GM12878 (cell line): ENCODE results near the gene LDLRAD4. TPM values are rescaled to one million over a fixed set of nuclear protein-coding genes. Genes with fewer than 3 reads are reported as not detected.

ENCODE experiments used
- ATAC-seq: fragments of 200-7000 bp; cut with Tn5 transposase; 3 replicates; pipeline ENCODE4 v1.9.1; 2020; ENCODE audit warnings: mild to moderate bottlenecking, moderate library complexity
- BruUV-seq: library from RNA; stranded (reverse); fragments of 400-500 nt; replicated peaks from 2 replicates; lab custom pipeline; 2021; lab: Mats Ljungman, UMichigan
- CTCF ChIA-PET: fragments of 300-600 bp; sonication (Branson Sonifier 250); formaldehyde crosslinking; extraction: SDS; loops from one replicate; lab custom pipeline; 2021; ENCODE audit warnings: inconsistent platforms; lab: Yijun Ruan, JAX
- POLR2A ChIA-PET: fragments of 350-600 bp; formaldehyde crosslinking; extraction: SDS; loops from one replicate; lab custom pipeline; 2021; ENCODE audit warnings: inconsistent platforms; lab: Charles Lee
- RAD21 ChIA-PET: fragments of 300-600 bp; sonication (Branson Sonifier 250); formaldehyde crosslinking; loops from one replicate; lab custom pipeline; 2023; ENCODE audit warnings: antibody characterized with exemption; ENCODE audit not compliant: unreplicated experiment; lab: Charles Lee
- SMC1A ChIA-PET: fragments of 300-600 bp; sonication (Branson Sonifier 250); formaldehyde crosslinking; loops from one replicate; lab custom pipeline; 2023; ENCODE audit not compliant: unreplicated experiment, uncharacterized antibody; lab: Charles Lee
- DNase-seq: peaks from one replicate; pipeline ENCODE4 v3.0.0-alpha.2; 2011; ENCODE audit warnings: low read depth, low spot score
- FAIRE-seq: peaks from 3 replicates; lab custom pipeline; 2011; peaks lifted over from hg19 to GRCh38; lab: Jason Lieb, UNC
- H2AFZ ChIP-seq: 2 replicates; pipeline ENCODE4 v1.6.0; 2011; ENCODE audit warnings: low read depth, low read length, control low read depth; ENCODE audit not compliant: control insufficient read depth
- H3K27ac ChIP-seq: 2 replicates; pipeline ENCODE4 v1.5.1; 2011; ENCODE audit warnings: control low read depth; ENCODE audit not compliant: control insufficient read depth, insufficient read depth
- H3K27me3 ChIP-seq, 2 experiments: replicated peaks in 1 of 2; 2 replicates each; pipeline versions ENCODE4 v1.6.0 to v1.6.1; 2011; ENCODE audit warnings: low read length in 1 of 2; ENCODE audit not compliant: control insufficient read depth in 2 of 2, insufficient read depth in 2 of 2
- H3K36me3 ChIP-seq, 2 experiments: 2 replicates each; pipeline ENCODE4 v1.5.1; 2011; ENCODE audit warnings: low read length in 1 of 2; ENCODE audit not compliant: control insufficient read depth in 2 of 2, insufficient read depth in 2 of 2
- H3K4me1 ChIP-seq: 2 replicates; pipeline ENCODE4 v1.6.1; 2011; ENCODE audit warnings: mild to moderate bottlenecking, low read length, moderate library complexity, mixed read lengths; ENCODE audit not compliant: control insufficient read depth, insufficient read depth
- H3K4me2 ChIP-seq: 2 replicates; pipeline ENCODE4 v1.6.0; 2011; ENCODE audit warnings: control low read depth; ENCODE audit not compliant: control insufficient read depth, insufficient read depth
- H3K4me3 ChIP-seq: fragments of 200-600 bp; sonication (generic); 2 replicates; pipeline ENCODE4 v1.5.1; 2016
- H3K79me2 ChIP-seq: 2 replicates; pipeline ENCODE4 v1.6.0; 2011; ENCODE audit warnings: low read length; ENCODE audit not compliant: control insufficient read depth, insufficient read depth
- H3K9ac ChIP-seq: 2 replicates; pipeline ENCODE4 v1.8.0; 2011; ENCODE audit warnings: low read length, control low read depth, mixed read lengths; ENCODE audit not compliant: control insufficient read depth, insufficient read depth
- H3K9me3 ChIP-seq: replicated peaks from 3 replicates; pipeline ENCODE4 v1.5.1; 2011; ENCODE audit warnings: mild to moderate bottlenecking, low read length; ENCODE audit not compliant: control insufficient read depth, insufficient read depth
- H4K20me1 ChIP-seq: 2 replicates; pipeline ENCODE4 v1.6.0; 2011; ENCODE audit not compliant: control insufficient read depth, insufficient read depth
- BHLHE40 ChIP-seq, 2 experiments: fragments of 450-650 bp in 1 of 2; IDR thresholded peaks; 2 replicates each; pipeline ENCODE4 v1.6.1; 2011 to 2017; ENCODE audit warnings: low read depth in 2 of 2, borderline replicate concordance in 1 of 2, improper control_type of control experiment in 1 of 2, low read length in 1 of 2, mild to moderate bottlenecking in 1 of 2
- CBFB ChIP-seq: IDR thresholded peaks from 2 replicates; pipeline ENCODE4 v1.6.1; 2016; ENCODE audit warnings: antibody characterized with exemption, low read depth
- CHD1 ChIP-seq: IDR thresholded peaks from 2 replicates; pipeline ENCODE4 v1.6.1; 2012; ENCODE audit warnings: low read depth, low read length, improper control_type of control experiment
- DPF2 ChIP-seq: fragments of 450-650 bp; IDR thresholded peaks from 2 replicates; pipeline ENCODE4 v1.6.1; 2017; ENCODE audit warnings: mild to moderate bottlenecking
- EP300 ChIP-seq, 2 experiments: fragments of 150-350 bp in 1 of 2; IDR thresholded peaks; 2 replicates each; pipeline ENCODE4 v1.6.1; 2011 to 2012; ENCODE audit warnings: low read depth in 2 of 2, low read length in 2 of 2, borderline replicate concordance in 1 of 2, improper control_type of control experiment in 1 of 2, inconsistent platforms in 1 of 2; ENCODE audit not compliant: control insufficient read depth in 1 of 2
- HCFC1 ChIP-seq: fragments of 150-350 bp; IDR thresholded peaks from 2 replicates; pipeline ENCODE4 v1.6.1; 2014; ENCODE audit warnings: low read length
- HDAC2 ChIP-seq: fragments of 200-600 bp; sonication (generic); IDR thresholded peaks from 2 replicates; pipeline ENCODE4 v1.6.1; 2017
- PAX8 ChIP-seq: fragments of 450-650 bp; IDR thresholded peaks from 2 replicates; pipeline ENCODE4 v1.6.1; 2017; ENCODE audit warnings: mild to moderate bottlenecking, moderate library complexity
- POLR2AphosphoS5 ChIP-seq: IDR thresholded peaks from 2 replicates; pipeline ENCODE4 v1.6.1; 2011; ENCODE audit warnings: mild to moderate bottlenecking, low read length, inconsistent platforms
- RFX5 ChIP-seq: IDR thresholded peaks from 2 replicates; pipeline ENCODE4 v1.6.1; 2011; ENCODE audit warnings: low read depth, low read length, improper control_type of control experiment
- RUNX3 ChIP-seq: IDR thresholded peaks from 2 replicates; pipeline ENCODE4 v1.6.1; 2012; ENCODE audit warnings: low read length, inconsistent platforms
- SMAD1 ChIP-seq: fragments of 450-650 bp; IDR thresholded peaks from 2 replicates; pipeline ENCODE4 v1.6.1; 2018; ENCODE audit warnings: mild to moderate bottlenecking, low read depth; ENCODE audit not compliant: partially characterized antibody
- SMARCA5 ChIP-seq: fragments of 450-650 bp; IDR thresholded peaks from 2 replicates; pipeline ENCODE4 v1.6.1; 2017; ENCODE audit warnings: mild to moderate bottlenecking
- SREBF1 ChIP-seq: IDR thresholded peaks from 2 replicates; pipeline ENCODE4 v1.6.1; 2012; ENCODE audit warnings: mild to moderate bottlenecking, low read length
- TAF1 ChIP-seq: IDR thresholded peaks from 2 replicates; pipeline ENCODE4 v1.6.1; 2011; ENCODE audit warnings: mild to moderate bottlenecking, low read depth, low read length, borderline replicate concordance
- YY1 ChIP-seq: IDR thresholded peaks from 2 replicates; pipeline ENCODE4 v1.6.1; 2011; ENCODE audit warnings: low read depth, mild to moderate bottlenecking, low read length
- ZNF24 ChIP-seq: fragments of 450-650 bp; IDR thresholded peaks from 2 replicates; pipeline ENCODE4 v1.6.1; 2017; ENCODE audit warnings: antibody characterized with exemption, mild to moderate bottlenecking
- WGBS: methylation state at CpG from one replicate; pipeline ENCODE4 v1.1.6; 2016; ENCODE audit warnings: low lambda C conversion rate; ENCODE audit not compliant: insufficient replicate concordance, insufficient coverage; ENCODE audit errors: missing lambda C conversion rate; 5-methylcytosine and 5-hydroxymethylcytosine counted together
- in situ Hi-C: fragments of 300-500 bp; cut with MboI; formaldehyde crosslinking; loops from 9 replicates; pipeline ENCODE4 v1.14.3; 2018; ENCODE audit warnings: mixed read lengths
- intact Hi-C: fragments of 100-400 bp; cut with micrococcal nuclease; formaldehyde crosslinking; loops from one replicate; pipeline ENCODE4 v1.14.2; 2022; ENCODE audit not compliant: unreplicated experiment
- polyA plus RNA-seq, 11 experiments: library from polyadenylated mRNA; depleted of rRNA in 4 of 11; unstranded in 6 of 11; stranded (reverse) in 5 of 11; fragments of >200 nt; fragmentation: Nextera tagmentation in 4 of 11; fragmentation: Illumina TruSeq in 1 of 11; extraction: Ambion mirVana in 4 of 11; extraction: Trizol in 1 of 11; gene quantifications; 1 replicate in 1 of 11; 2 replicates in 10 of 11; pipeline versions ENCODE4 v1.2.1 to v1.2.3, GENCODE V29; 2011 to 2016; ENCODE audit warnings: inconsistent platforms in 2 of 11, missing spikeins in 2 of 11, low read depth in 1 of 11
- total RNA-seq, 4 experiments: library from RNA; depleted of rRNA in 3 of 4; stranded (reverse); fragments of >200 nt in 3 of 4; fragmentation: Illumina TruSeq in 1 of 4; extraction: Trizol in 1 of 4; gene quantifications; 2 replicates each; pipeline versions ENCODE4 v1.2.1 to v1.2.3, GENCODE V29; 2013 to 2021
- TF ChIP-seq, protein P1 (sequence below): IDR thresholded peaks from 2 replicates; pipeline ENCODE4 v1.6.1; 2012; ENCODE audit warnings: improper control_type of control experiment, low read depth, low read length; ENCODE audit not compliant: insufficient replicate concordance
- TF ChIP-seq, protein P2 (sequence below): IDR thresholded peaks from 2 replicates; pipeline ENCODE4 v1.6.1; 2011; ENCODE audit warnings: low read depth, mild to moderate bottlenecking, low read length, moderate library complexity, borderline replicate concordance; ENCODE audit errors: extremely low read depth

LDLRAD4 gene
- total and polyA plus RNA-seq, 10 of the 15 experiments (the other 5 are each of a cell fraction or from before 2014, with no cell fraction given) = 2.7 to 16.8 (median 11.2) TPM

DNA sequence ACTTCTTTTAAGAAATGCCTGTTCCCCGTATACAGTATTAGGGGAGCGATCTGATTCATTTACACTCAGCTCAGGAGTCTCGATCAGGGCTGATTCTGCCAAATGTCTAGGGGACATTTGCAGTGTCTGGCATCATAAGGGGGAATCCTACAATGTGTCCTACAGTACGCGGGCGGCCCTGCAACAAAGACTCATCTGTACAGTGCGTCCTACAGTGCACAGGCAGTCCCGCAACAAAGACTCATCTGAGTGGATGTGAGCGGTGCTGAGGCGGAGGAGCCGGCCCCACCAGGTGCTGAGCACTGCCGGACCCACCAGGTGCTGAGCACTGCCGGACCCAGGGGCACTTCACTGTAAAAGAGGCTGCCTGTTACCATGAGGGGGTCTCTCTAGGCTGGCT, 405.3 kb downstream of the LDLRAD4 start (continued):
- TF ChIP-seq, protein P1, sequence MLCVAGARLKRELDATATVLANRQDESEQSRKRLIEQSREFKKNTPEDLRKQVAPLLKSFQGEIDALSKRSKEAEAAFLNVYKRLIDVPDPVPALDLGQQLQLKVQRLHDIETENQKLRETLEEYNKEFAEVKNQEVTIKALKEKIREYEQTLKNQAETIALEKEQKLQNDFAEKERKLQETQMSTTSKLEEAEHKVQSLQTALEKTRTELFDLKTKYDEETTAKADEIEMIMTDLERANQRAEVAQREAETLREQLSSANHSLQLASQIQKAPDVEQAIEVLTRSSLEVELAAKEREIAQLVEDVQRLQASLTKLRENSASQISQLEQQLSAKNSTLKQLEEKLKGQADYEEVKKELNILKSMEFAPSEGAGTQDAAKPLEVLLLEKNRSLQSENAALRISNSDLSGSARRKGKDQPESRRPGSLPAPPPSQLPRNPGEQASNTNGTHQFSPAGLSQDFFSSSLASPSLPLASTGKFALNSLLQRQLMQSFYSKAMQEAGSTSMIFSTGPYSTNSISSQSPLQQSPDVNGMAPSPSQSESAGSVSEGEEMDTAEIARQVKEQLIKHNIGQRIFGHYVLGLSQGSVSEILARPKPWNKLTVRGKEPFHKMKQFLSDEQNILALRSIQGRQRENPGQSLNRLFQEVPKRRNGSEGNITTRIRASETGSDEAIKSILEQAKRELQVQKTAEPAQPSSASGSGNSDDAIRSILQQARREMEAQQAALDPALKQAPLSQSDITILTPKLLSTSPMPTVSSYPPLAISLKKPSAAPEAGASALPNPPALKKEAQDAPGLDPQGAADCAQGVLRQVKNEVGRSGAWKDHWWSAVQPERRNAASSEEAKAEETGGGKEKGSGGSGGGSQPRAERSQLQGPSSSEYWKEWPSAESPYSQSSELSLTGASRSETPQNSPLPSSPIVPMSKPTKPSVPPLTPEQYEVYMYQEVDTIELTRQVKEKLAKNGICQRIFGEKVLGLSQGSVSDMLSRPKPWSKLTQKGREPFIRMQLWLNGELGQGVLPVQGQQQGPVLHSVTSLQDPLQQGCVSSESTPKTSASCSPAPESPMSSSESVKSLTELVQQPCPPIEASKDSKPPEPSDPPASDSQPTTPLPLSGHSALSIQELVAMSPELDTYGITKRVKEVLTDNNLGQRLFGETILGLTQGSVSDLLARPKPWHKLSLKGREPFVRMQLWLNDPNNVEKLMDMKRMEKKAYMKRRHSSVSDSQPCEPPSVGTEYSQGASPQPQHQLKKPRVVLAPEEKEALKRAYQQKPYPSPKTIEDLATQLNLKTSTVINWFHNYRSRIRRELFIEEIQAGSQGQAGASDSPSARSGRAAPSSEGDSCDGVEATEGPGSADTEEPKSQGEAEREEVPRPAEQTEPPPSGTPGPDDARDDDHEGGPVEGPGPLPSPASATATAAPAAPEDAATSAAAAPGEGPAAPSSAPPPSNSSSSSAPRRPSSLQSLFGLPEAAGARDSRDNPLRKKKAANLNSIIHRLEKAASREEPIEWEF = no peak
- no peak for TF ChIP-seq HCFC1
- TF ChIP-seq POLR2AphosphoS5 = no peak
- no peak for TF ChIP-seq CBFB
- TF ChIP-seq EP300 (IDR thresholded peaks at IDR 0.05; ENCODE audit: borderline replicate concordance in 1 of 2, control insufficient read depth in 1 of 2, low read depth in 2 of 2, low read length in 2 of 2) = no peak

DNA sequence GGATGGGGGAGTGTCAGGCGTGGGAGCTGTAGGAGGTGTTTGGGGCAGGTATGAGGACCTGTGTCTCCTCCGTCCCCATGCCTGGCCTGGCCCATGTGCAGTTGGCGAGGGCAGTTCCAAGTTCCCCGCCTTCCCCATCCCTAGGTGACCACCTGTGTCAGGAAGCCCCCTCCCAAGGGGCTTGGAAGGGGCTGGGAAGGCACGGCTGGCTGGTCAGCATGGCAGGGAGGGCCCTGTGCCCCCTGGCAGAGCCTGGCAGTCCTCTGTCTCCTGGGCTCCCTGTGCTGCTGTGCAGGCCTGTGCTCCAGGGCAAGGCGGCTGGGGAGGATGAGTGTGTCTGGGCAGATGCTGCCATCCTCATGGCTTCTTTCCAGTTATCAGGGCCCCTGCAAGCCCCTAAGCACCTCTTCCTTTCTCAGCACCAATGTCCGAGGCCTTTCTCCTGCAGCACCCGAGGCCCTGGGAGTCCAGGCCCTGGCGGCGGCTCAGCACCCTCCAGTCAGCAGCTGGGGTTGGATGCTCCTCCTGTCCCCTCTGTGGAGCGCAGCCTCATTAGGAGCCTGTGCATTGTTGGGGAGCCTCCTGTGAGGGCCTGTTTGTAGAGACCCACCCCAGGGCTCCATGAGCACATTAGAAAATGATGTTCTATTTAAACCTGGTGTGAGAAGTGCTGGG, 406.1 kb downstream of the LDLRAD4 start:
- Histone ChIP-seq H4K20me1 (no peaks in the 10 kb centered on the region), H3K36me3 (no peaks in the 10 kb centered on the region; a peak in 2 of 4 replicates), H3K27me3 (no peaks in the 10 kb centered on the region), H3K9me3 (no peaks in the 10 kb centered on the region), H3K27ac (no peak overlapping the region), H2AFZ (no peak overlapping the region), H3K4me2 (no peak overlapping the region), H3K79me2 (no peaks in the 10 kb centered on the region), H3K4me3 (no peak overlapping the region), H3K9ac (no peak overlapping the region), H3K4me1 (peaks cover under 1% of the 10 kb centered on the region)
- no peak for DNase-seq
- POLR2A ChIA-PET = interaction anchor here (1.8 kb wide), 1 partner anchor 11 kb away, joined by 5 read pairs; no protein-coding TSS in a partner anchor
- no peak for FAIRE-seq
- intact Hi-C loops = no loop called here
- CTCF ChIA-PET = interaction anchor here (1.4 to 11.8 kb wide), 2 partner anchors 65 to 465 kb away, joined by 4 to 337 read pairs; no protein-coding TSS in a partner anchor
- BruUV-seq = no TSS peak
- no peak for ATAC-seq
- WGBS = 83% methylated on average over 11 of the region's 11 CpGs
- TF ChIP-seq YY1 = no peak
- TF ChIP-seq BHLHE40 (IDR thresholded peaks at IDR 0.05; ENCODE audit: borderline replicate concordance in 1 of 2, low read depth in 2 of 2, low read length in 1 of 2) = no peak
- TF ChIP-seq CHD1 = no peak
- no peak for TF ChIP-seq TAF1
- no peak for TF ChIP-seq PAX8
- no peak for TF ChIP-seq DPF2
- TF ChIP-seq SMAD1 = no peak
- no peak for TF ChIP-seq RFX5
- no peak for TF ChIP-seq HDAC2
- TF ChIP-seq, protein P2, sequence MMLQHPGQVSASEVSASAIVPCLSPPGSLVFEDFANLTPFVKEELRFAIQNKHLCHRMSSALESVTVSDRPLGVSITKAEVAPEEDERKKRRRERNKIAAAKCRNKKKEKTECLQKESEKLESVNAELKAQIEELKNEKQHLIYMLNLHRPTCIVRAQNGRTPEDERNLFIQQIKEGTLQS = no peak
- no peak for TF ChIP-seq RUNX3
- no peak for TF ChIP-seq SMARCA5
- TF ChIP-seq ZNF24 = no peak
- TF ChIP-seq SREBF1 = no peak
- in situ Hi-C loops = loop anchor here (25.0 kb wide), 1 partner anchor 462 kb away; no protein-coding TSS in a partner anchor
- RAD21 ChIA-PET = interaction anchor here (0.8 to 2.8 kb wide), 2 partner anchors 63 to 67 kb away, joined by 3 to 12 read pairs; no protein-coding TSS in a partner anchor
- SMC1A ChIA-PET = interaction anchor here (6.9 kb wide), 1 partner anchor 65 kb away, joined by 241 read pairs; no protein-coding TSS in a partner anchor
